GM12878 (cell line): Measurements from ENCODE around the gene C14orf39. TPM values are rescaled to one million over a fixed set of nuclear protein-coding genes. Genes with fewer than 3 reads are reported as not detected.

ENCODE experiments used
- ATAC-seq: fragments of 200-7000 bp; cut with Tn5 transposase; 3 replicates; pipeline ENCODE4 v1.9.1; 2020; ENCODE audit warnings: mild to moderate bottlenecking, moderate library complexity
- BruUV-seq: library from RNA; stranded (reverse); fragments of 400-500 nt; replicated peaks from 2 replicates; lab custom pipeline; 2021; lab: Mats Ljungman, UMichigan
- CTCF ChIA-PET: fragments of 300-600 bp; sonication (Branson Sonifier 250); formaldehyde crosslinking; extraction: SDS; loops from one replicate; lab custom pipeline; 2021; ENCODE audit warnings: inconsistent platforms; lab: Yijun Ruan, JAX
- POLR2A ChIA-PET: fragments of 350-600 bp; formaldehyde crosslinking; extraction: SDS; loops from one replicate; lab custom pipeline; 2021; ENCODE audit warnings: inconsistent platforms; lab: Charles Lee
- RAD21 ChIA-PET: fragments of 300-600 bp; sonication (Branson Sonifier 250); formaldehyde crosslinking; loops from one replicate; lab custom pipeline; 2023; ENCODE audit warnings: antibody characterized with exemption; ENCODE audit not compliant: unreplicated experiment; lab: Charles Lee
- SMC1A ChIA-PET: fragments of 300-600 bp; sonication (Branson Sonifier 250); formaldehyde crosslinking; loops from one replicate; lab custom pipeline; 2023; ENCODE audit not compliant: unreplicated experiment, uncharacterized antibody; lab: Charles Lee
- DNase-seq: peaks from one replicate; pipeline ENCODE4 v3.0.0-alpha.2; 2011; ENCODE audit warnings: low read depth, low spot score
- FAIRE-seq: peaks from 3 replicates; lab custom pipeline; 2011; peaks lifted over from hg19 to GRCh38; lab: Jason Lieb, UNC
- H2AFZ ChIP-seq: 2 replicates; pipeline ENCODE4 v1.6.0; 2011; ENCODE audit warnings: low read depth, low read length, control low read depth; ENCODE audit not compliant: control insufficient read depth
- H3K27ac ChIP-seq: 2 replicates; pipeline ENCODE4 v1.5.1; 2011; ENCODE audit warnings: control low read depth; ENCODE audit not compliant: control insufficient read depth, insufficient read depth
- H3K27me3 ChIP-seq, 2 experiments: replicated peaks in 1 of 2; 2 replicates each; pipeline versions ENCODE4 v1.6.0 to v1.6.1; 2011; ENCODE audit warnings: low read length in 1 of 2; ENCODE audit not compliant: control insufficient read depth in 2 of 2, insufficient read depth in 2 of 2
- H3K36me3 ChIP-seq, 2 experiments: 2 replicates each; pipeline ENCODE4 v1.5.1; 2011; ENCODE audit warnings: low read length in 1 of 2; ENCODE audit not compliant: control insufficient read depth in 2 of 2, insufficient read depth in 2 of 2
- H3K4me1 ChIP-seq: 2 replicates; pipeline ENCODE4 v1.6.1; 2011; ENCODE audit warnings: mild to moderate bottlenecking, low read length, moderate library complexity, mixed read lengths; ENCODE audit not compliant: control insufficient read depth, insufficient read depth
- H3K4me2 ChIP-seq: 2 replicates; pipeline ENCODE4 v1.6.0; 2011; ENCODE audit warnings: control low read depth; ENCODE audit not compliant: control insufficient read depth, insufficient read depth
- H3K4me3 ChIP-seq: fragments of 200-600 bp; sonication (generic); 2 replicates; pipeline ENCODE4 v1.5.1; 2016
- H3K79me2 ChIP-seq: 2 replicates; pipeline ENCODE4 v1.6.0; 2011; ENCODE audit warnings: low read length; ENCODE audit not compliant: control insufficient read depth, insufficient read depth
- H3K9ac ChIP-seq: 2 replicates; pipeline ENCODE4 v1.8.0; 2011; ENCODE audit warnings: low read length, control low read depth, mixed read lengths; ENCODE audit not compliant: control insufficient read depth, insufficient read depth
- H3K9me3 ChIP-seq: replicated peaks from 3 replicates; pipeline ENCODE4 v1.5.1; 2011; ENCODE audit warnings: mild to moderate bottlenecking, low read length; ENCODE audit not compliant: control insufficient read depth, insufficient read depth
- H4K20me1 ChIP-seq: 2 replicates; pipeline ENCODE4 v1.6.0; 2011; ENCODE audit not compliant: control insufficient read depth, insufficient read depth
- BCL3 ChIP-seq: IDR thresholded peaks from 2 replicates; pipeline ENCODE4 v1.6.1; 2011; ENCODE audit warnings: borderline replicate concordance, low read depth, mild to moderate bottlenecking, moderate library complexity, low read length; ENCODE audit not compliant: insufficient read depth, poor library complexity, severe bottlenecking
- NR2C2 ChIP-seq: IDR thresholded peaks from 2 replicates; pipeline ENCODE4 v1.6.1; 2011; ENCODE audit warnings: borderline replicate concordance, low read depth; ENCODE audit not compliant: control insufficient read depth, insufficient read length
- NRF1 ChIP-seq: conservative IDR thresholded peaks from 2 replicates; pipeline ENCODE4 v1.6.1; 2011; ENCODE audit warnings: mild to moderate bottlenecking, low read depth, low read length, improper control_type of control experiment
- RFX5 ChIP-seq: IDR thresholded peaks from 2 replicates; pipeline ENCODE4 v1.6.1; 2011; ENCODE audit warnings: low read depth, low read length, improper control_type of control experiment
- RUNX3 ChIP-seq: IDR thresholded peaks from 2 replicates; pipeline ENCODE4 v1.6.1; 2012; ENCODE audit warnings: low read length, inconsistent platforms
- TCF3 ChIP-seq: IDR thresholded peaks from 2 replicates; pipeline ENCODE4 v1.6.1; 2012; ENCODE audit warnings: low read depth, mild to moderate bottlenecking, low read length, borderline replicate concordance; ENCODE audit not compliant: insufficient read depth
- WRNIP1 ChIP-seq: IDR thresholded peaks from 2 replicates; pipeline ENCODE4 v1.6.1; 2011; ENCODE audit warnings: low read depth, low read length, improper control_type of control experiment, borderline replicate concordance
- YY1 ChIP-seq: IDR thresholded peaks from 2 replicates; pipeline ENCODE4 v1.6.1; 2011; ENCODE audit warnings: low read depth, mild to moderate bottlenecking, low read length
- ZNF592 ChIP-seq: fragments of 450-650 bp; IDR thresholded peaks from 2 replicates; pipeline ENCODE4 v1.6.1; 2017; ENCODE audit warnings: mild to moderate bottlenecking, moderate library complexity
- in situ Hi-C: fragments of 300-500 bp; cut with MboI; formaldehyde crosslinking; loops from 9 replicates; pipeline ENCODE4 v1.14.3; 2018; ENCODE audit warnings: mixed read lengths
- intact Hi-C: fragments of 100-400 bp; cut with micrococcal nuclease; formaldehyde crosslinking; loops from one replicate; pipeline ENCODE4 v1.14.2; 2022; ENCODE audit not compliant: unreplicated experiment
- polyA plus RNA-seq, 11 experiments: library from polyadenylated mRNA; depleted of rRNA in 4 of 11; unstranded in 6 of 11; stranded (reverse) in 5 of 11; fragments of >200 nt; fragmentation: Nextera tagmentation in 4 of 11; fragmentation: Illumina TruSeq in 1 of 11; extraction: Ambion mirVana in 4 of 11; extraction: Trizol in 1 of 11; gene quantifications; 1 replicate in 1 of 11; 2 replicates in 10 of 11; pipeline versions ENCODE4 v1.2.1 to v1.2.3, GENCODE V29; 2011 to 2016; ENCODE audit warnings: inconsistent platforms in 2 of 11, missing spikeins in 2 of 11, low read depth in 1 of 11
- total RNA-seq, 4 experiments: library from RNA; depleted of rRNA in 3 of 4; stranded (reverse); fragments of >200 nt in 3 of 4; fragmentation: Illumina TruSeq in 1 of 4; extraction: Trizol in 1 of 4; gene quantifications; 2 replicates each; pipeline versions ENCODE4 v1.2.1 to v1.2.3, GENCODE V29; 2013 to 2021
- TF ChIP-seq, protein P1 (sequence below): fragments of 450-650 bp; IDR thresholded peaks from 2 replicates; pipeline ENCODE4 v1.6.1; 2018; ENCODE audit warnings: borderline replicate concordance, mild to moderate bottlenecking; ENCODE audit not compliant: partially characterized antibody
- TF ChIP-seq, protein P2 (sequence below): fragments of 450-650 bp; IDR thresholded peaks from 2 replicates; pipeline ENCODE4 v1.6.1; 2016; ENCODE audit warnings: mild to moderate bottlenecking

Gene C14orf39
- total and polyA plus RNA-seq, 10 of the 15 experiments (the other 5 are each of a cell fraction or from before 2014, with no cell fraction given) = 0.24 to 0.31 TPM; not detected in 8

GRCh38 chr14:60502541-60502940 is 16.7 kb upstream of the C14orf39 start:
- no peak overlapping the region for H3K4me2 ChIP-seq
- CTCF ChIA-PET = interaction anchor here (1.2 kb wide), 1 partner anchor 12 kb away, joined by 3 read pairs; no protein-coding TSS in a partner anchor
- no peak overlapping the region for H3K4me3 ChIP-seq
- POLR2A ChIA-PET = no interaction called here
- intact Hi-C loops = no loop called here
- no peaks in the 10 kb centered on the region for H4K20me1 ChIP-seq
- SMC1A ChIA-PET = interaction anchor here (0.8 kb wide), 1 partner anchor 31 kb away, joined by 4 read pairs; no protein-coding TSS in a partner anchor
- H3K36me3 ChIP-seq = no peaks in the 10 kb centered on the region
- H3K9ac ChIP-seq = no peak overlapping the region
- no TSS peak for BruUV-seq
- no peaks in the 10 kb centered on the region; the same call in 2 of the 3 replicates for H3K9me3 ChIP-seq
- RAD21 ChIA-PET = no interaction called here
- H3K4me1 ChIP-seq = no peaks in the 10 kb centered on the region
- no peaks in the 10 kb centered on the region for H3K79me2 ChIP-seq
- FAIRE-seq (no peak), ATAC-seq (no peak), DNase-seq (no peak)
- no peak for TF ChIP-seq NR2C2
- no peak for TF ChIP-seq RFX5
- no peak for TF ChIP-seq WRNIP1
- TF ChIP-seq, protein P1, sequence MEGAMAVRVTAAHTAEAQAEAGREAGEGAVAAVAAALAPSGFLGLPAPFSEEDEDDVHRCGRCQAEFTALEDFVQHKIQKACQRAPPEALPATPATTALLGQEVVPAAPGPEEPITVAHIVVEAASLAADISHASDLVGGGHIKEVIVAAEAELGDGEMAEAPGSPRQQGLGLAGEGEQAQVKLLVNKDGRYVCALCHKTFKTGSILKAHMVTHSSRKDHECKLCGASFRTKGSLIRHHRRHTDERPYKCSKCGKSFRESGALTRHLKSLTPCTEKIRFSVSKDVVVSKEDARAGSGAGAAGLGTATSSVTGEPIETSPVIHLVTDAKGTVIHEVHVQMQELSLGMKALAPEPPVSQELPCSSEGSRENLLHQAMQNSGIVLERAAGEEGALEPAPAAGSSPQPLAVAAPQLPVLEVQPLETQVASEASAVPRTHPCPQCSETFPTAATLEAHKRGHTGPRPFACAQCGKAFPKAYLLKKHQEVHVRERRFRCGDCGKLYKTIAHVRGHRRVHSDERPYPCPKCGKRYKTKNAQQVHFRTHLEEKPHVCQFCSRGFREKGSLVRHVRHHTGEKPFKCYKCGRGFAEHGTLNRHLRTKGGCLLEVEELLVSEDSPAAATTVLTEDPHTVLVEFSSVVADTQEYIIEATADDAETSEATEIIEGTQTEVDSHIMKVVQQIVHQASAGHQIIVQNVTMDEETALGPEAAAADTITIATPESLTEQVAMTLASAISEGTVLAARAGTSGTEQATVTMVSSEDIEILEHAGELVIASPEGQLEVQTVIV = no peak
- TF ChIP-seq ZNF592 = no peak
- TF ChIP-seq TCF3 = no peak
- no peak for TF ChIP-seq BCL3
- no peak for TF ChIP-seq YY1
- TF ChIP-seq, protein P2, sequence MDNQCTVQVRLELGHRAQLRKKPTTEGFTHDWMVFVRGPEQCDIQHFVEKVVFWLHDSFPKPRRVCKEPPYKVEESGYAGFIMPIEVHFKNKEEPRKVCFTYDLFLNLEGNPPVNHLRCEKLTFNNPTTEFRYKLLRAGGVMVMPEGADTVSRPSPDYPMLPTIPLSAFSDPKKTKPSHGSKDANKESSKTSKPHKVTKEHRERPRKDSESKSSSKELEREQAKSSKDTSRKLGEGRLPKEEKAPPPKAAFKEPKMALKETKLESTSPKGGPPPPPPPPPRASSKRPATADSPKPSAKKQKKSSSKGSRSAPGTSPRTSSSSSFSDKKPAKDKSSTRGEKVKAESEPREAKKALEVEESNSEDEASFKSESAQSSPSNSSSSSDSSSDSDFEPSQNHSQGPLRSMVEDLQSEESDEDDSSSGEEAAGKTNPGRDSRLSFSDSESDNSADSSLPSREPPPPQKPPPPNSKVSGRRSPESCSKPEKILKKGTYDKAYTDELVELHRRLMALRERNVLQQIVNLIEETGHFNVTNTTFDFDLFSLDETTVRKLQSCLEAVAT = no peak
- TF ChIP-seq RUNX3 = no peak
- no peak for TF ChIP-seq NRF1
- H2AFZ ChIP-seq = no peak overlapping the region
- in situ Hi-C loops = no loop called here
- H3K27ac ChIP-seq = no peak overlapping the region
- peaks cover 4 to 17% of the 10 kb centered on the region in 2 experiments for H3K27me3 ChIP-seq
